Measurements from ENCODE around the gene CTIF. TPM values are rescaled to one million over a fixed set of nuclear protein-coding genes. Genes with fewer than 3 reads are reported as not detected.

CTIF gene
- total RNA-seq, 4 donors from 2014 or later: 72.2 to 137 (median 86.5) TPM

DNA sequence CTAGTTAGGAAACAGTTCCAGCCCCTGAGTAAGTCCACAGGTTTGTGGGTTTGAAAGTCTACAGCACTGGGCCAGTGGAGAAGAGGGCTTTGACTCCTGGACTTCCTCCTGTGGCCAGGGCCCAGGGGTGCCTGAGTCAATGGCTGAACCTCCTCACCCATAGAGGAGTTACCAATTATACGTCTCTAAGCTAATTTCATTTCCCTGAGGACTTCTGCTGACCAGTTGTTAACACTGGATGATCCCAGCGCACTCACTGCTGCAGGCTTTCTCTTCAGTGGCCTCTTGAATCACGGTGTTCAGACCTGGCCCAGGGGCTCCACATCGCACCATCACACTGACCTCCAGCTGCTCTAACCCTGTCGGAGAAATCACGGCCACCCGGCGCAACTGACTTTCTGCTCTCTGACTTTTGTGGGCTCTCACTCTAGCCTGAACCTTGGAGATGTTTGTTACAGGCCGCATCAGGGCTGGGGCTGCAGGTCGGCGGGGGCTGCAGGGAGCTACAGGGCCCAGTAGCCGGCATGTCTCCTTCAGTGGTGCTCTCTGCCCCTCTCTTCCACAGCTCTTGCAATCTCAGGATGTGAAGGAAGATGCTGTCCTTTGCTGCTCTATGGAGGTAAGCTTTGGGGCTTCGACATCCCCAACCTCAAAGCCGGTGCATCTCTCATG lies 318.3 kb downstream of the CTIF start:
- H3K27me3 ChIP-seq: no peaks in the 10 kb centered on the region
- DNase-seq (ENCODE audit: low spot score in 2 of 2): no peak
- H3K27ac ChIP-seq: no peak overlapping the region
- peaks cover 0 to 35% (median 0%) of the 10 kb centered on the region in 3 donors for H3K36me3 ChIP-seq
- no peaks in the 10 kb centered on the region for H3K9me3 ChIP-seq
- no peak overlapping the region for H3K4me3 ChIP-seq
- no peak for TF ChIP-seq EP300 (IDR thresholded peaks at IDR 0.05)
- TF ChIP-seq POLR2A (IDR thresholded peaks at IDR 0.05): no peak
- TF ChIP-seq, protein P1, sequence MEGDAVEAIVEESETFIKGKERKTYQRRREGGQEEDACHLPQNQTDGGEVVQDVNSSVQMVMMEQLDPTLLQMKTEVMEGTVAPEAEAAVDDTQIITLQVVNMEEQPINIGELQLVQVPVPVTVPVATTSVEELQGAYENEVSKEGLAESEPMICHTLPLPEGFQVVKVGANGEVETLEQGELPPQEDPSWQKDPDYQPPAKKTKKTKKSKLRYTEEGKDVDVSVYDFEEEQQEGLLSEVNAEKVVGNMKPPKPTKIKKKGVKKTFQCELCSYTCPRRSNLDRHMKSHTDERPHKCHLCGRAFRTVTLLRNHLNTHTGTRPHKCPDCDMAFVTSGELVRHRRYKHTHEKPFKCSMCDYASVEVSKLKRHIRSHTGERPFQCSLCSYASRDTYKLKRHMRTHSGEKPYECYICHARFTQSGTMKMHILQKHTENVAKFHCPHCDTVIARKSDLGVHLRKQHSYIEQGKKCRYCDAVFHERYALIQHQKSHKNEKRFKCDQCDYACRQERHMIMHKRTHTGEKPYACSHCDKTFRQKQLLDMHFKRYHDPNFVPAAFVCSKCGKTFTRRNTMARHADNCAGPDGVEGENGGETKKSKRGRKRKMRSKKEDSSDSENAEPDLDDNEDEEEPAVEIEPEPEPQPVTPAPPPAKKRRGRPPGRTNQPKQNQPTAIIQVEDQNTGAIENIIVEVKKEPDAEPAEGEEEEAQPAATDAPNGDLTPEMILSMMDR (IDR thresholded peaks at IDR 0.05): no peak
- 96 to 97% methylated on average over 12 to 14 of the region's 14 CpGs for WGBS, 2 donors
- H3K4me1 ChIP-seq: peaks cover 0 to 28% (median 0%) of the 10 kb centered on the region in 4 donors

DNA sequence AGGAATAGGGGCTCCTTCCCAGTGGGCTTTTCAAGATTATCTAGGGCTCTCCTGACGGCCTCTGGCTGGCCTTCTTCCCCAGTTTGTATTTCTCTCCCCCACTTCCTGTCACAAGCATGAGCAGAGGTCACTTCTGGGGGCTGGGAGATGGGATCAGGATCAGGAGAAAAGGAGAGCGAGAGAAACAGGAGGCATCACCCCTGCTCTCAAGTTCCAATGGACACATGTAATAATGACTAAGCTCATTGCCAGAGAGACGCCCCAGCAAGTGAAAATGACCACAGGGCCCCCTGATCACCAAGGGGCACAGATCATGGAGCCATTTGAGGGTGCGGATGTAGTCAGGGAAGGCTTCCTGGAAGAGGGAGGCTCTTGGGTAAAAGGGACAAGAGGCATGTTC lies 319.8 kb downstream of the CTIF start:
- Histone ChIP-seq H3K4me3 (no peak overlapping the region), H3K4me1 (peaks cover 0 to 28% (median 0%) of the 10 kb centered on the region in 4 donors), H3K36me3 (peaks cover 0 to 46% (median 0%) of the 10 kb centered on the region in 3 donors), H3K27me3 (no peaks in the 10 kb centered on the region), H3K27ac (no peak overlapping the region), H3K9me3 (no peaks in the 10 kb centered on the region)
- no peak for DNase-seq (ENCODE audit: low spot score in 2 of 2)
- 89 to 92% methylated on average over 4 of the region's 4 CpGs for whole genome bisulfite sequencing, 2 donors
- TF ChIP-seq POLR2A (IDR thresholded peaks at IDR 0.05) (no peak), EP300 (IDR thresholded peaks at IDR 0.05) (no peak)
- TF ChIP-seq, protein P1 (IDR thresholded peaks at IDR 0.05): no peak

DNA sequence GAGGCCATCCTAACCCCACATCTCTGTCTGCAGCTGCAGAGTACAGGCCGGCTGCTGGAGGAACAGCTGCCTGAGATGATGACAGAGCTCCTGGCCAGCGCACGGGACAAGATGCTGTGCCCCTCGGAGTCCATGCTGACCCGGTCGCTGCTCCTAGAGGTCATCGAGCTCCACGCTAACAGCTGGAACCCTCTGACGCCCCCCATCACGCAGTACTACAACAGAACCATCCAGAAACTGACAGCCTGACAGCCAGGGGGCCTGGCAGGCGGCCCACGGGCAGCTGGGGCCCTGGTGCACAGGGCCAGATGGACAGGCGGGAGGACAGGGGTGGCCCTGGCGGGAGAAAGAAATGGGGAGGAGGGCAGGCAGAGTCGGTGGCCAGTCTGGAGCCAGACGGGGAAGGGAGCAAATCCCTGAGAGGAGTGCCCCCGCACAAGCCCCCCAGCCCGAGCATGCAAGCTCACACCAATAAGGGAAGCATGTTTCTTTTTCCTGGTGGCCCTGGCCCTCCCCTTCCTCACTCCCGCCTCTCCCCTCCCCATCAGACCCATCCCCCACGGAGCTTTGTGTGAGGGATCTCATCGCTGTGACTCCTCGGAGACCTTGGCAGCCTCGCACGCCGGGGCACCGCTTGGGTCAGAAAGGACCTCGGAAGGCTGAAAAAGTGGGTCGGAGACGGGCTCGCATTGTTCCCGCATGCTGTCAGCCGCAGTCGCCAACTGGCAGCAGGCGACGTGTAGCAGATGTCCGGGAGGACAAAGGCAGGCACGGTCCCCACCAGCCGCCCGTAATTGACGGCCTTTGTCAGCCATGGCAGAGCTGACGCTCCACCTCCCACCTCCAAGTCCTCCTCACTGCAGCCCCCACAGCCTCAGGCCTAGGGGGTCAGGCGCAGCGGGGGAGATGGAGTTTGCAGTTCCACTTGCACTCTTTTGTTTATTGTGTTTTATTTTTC lies 320.8 kb downstream of the CTIF start:
- Histone ChIP-seq H3K36me3 (peaks cover 0 to 45% (median 0%) of the 10 kb centered on the region in 3 donors), H3K27me3 (no peaks in the 10 kb centered on the region), H3K4me1 (peaks cover 0 to 28% (median 0%) of the 10 kb centered on the region in 4 donors), H3K27ac (peak overlapping the region in 1 of 4 donors; percentile 47), H3K4me3 (no peak overlapping the region), H3K9me3 (no peaks in the 10 kb centered on the region)
- TF ChIP-seq, protein P1 (IDR thresholded peaks at IDR 0.05): no peak
- TF ChIP-seq EP300 (IDR thresholded peaks at IDR 0.05): peak in 1 of 2 donors; percentile 56
- DNase-seq (ENCODE audit: low spot score in 2 of 2): no peak
- WGBS, 2 donors: 51 to 59% methylated on average over 31 to 42 of the region's 43 CpGs

DNA sequence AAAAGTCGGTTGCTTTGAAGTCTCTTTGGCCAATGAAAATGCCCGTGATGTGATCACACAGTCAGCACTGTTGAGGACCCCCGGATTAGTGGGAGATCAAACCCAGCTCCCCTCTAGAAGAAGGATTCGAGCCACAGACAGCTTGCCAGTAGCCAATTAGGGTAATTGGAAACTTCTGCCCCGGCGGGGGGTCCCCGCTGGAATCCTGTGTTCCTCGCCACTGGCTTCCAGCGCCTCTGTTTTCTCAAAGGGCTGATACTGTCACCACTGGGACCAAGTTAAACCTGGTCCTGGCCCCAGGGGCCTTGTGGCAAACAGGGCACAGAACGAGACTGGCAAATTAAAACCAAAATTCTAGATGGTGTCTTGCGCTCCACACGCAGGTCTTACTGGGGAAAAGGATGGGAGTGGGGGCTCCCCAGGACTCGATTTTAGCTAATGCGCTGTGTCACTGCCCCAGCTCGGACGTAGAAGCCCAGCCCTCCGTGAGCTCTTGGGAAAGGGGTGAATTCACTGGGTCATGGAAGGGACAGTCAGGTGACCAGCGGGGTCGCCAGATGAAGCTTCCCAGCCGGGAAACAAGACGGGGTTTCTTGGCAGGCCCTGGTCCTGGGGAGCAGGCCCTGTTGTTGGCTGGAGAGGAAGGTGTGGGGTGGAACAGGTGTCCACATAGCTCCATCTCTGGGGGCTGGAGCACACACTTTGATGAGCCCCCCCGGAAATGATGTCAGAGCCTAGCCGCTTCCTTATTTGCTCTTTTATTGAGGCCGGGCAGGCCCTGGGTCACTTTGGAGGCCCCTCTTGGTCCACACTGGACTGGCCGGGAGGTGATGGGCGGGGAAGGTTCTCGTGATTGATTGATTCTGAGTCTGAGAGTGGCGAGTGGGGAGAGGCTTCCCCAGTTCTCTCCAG lies 321.7 kb downstream of the CTIF start:
- Histone ChIP-seq H3K36me3 (peaks cover 0 to 41% (median 0%) of the 10 kb centered on the region in 3 donors), H3K27me3 (no peaks in the 10 kb centered on the region), H3K4me3 (no peak overlapping the region), H3K4me1 (peaks cover 0 to 25% (median 0%) of the 10 kb centered on the region in 4 donors), H3K27ac (peak overlapping the region in 1 of 4 donors; percentile 47), H3K9me3 (peaks cover 0 to 7% (median 0%) of the 10 kb centered on the region in 4 donors)
- TF ChIP-seq POLR2A (IDR thresholded peaks at IDR 0.05) (no peak), EP300 (IDR thresholded peaks at IDR 0.05) (no peak)
- TF ChIP-seq, protein P1 (IDR thresholded peaks at IDR 0.05): no peak
- no peak for DNase-seq (ENCODE audit: low spot score in 2 of 2)
- 84 to 87% methylated on average over 27 to 28 of the region's 28 CpGs for whole genome bisulfite sequencing, 2 donors
